ENCODE measurements around the gene NFE2L1. TPM values are rescaled to one million over a fixed set of nuclear protein-coding genes. Genes with fewer than 3 reads are reported as not detected.

NFE2L1 gene
- 90.1 and 110 TPM in 2 replicates for total RNA-seq

GRCh38 chr17:48047741-48048383, at the start of gene NFE2L1:
TSS of gene NFE2L1 (plus strand) at chr17:48048359. CDS start at chr17:48051119, 2,760 bp downstream.

GRCh38 chr17:48037036-48037837, 10.9 kb upstream of the NFE2L1 start, which contains the start of gene COPZ2:
TSS of gene COPZ2 (minus strand) at chr17:48037797. CDS start at chr17:48037777, 20 bp downstream.

GRCh38 chr17:48101012-48101720, 53.0 kb downstream of the NFE2L1 start, which contains the start of gene CBX1:
TSS of gene CBX1 (minus strand) at chr17:48101478. CDS start at chr17:48077004, 24,474 bp downstream.

GRCh38 chr17:48107137-48108055, 59.2 kb downstream of the NFE2L1 start, which contains the start of gene SNX11:
TSS of gene SNX11 (plus strand) at chr17:48107766. CDS start at chr17:48112044, 4,278 bp downstream.

Small RNAs within 50 kb of the gene (small RNA-seq; reads per million reads assigned to genes)
- gene AC004477.2: not detected
- 1,013 reads per million, percentile 99 among the genes with 10 or more reads in this experiment for gene MIR152
- gene RNU6-1201P: 0.37 reads per million, percentile 15 among the genes with 10 or more reads in this experiment

Other genes with a start within 250 kb of the NFE2L1 start
- gene OSBPL7, start 226.6 kb upstream of the NFE2L1 start, total RNA-seq: 20.4 and 31.0 TPM in 2 replicates
- gene MRPL10, start 216.8 kb upstream of the NFE2L1 start, total RNA-seq: 42.5 and 56.5 TPM in 2 replicates
- not detected in 2 replicates for gene LRRC46, start 216.7 kb upstream of the NFE2L1 start, total RNA-seq
- gene SCRN2, start 207.1 kb upstream of the NFE2L1 start, total RNA-seq: 42.1 and 51.8 TPM in 2 replicates
- 1.8 and 2.7 TPM in 2 replicates for gene SP6, start 197.2 kb upstream of the NFE2L1 start, total RNA-seq
- gene SP2, start 152.1 kb upstream of the NFE2L1 start, total RNA-seq: 2.4 and 3.1 TPM in 2 replicates
- gene PNPO, start 106.8 kb upstream of the NFE2L1 start, total RNA-seq: 14.1 and 36.0 TPM in 2 replicates
- gene PRR15L, start 90.5 kb upstream of the NFE2L1 start, total RNA-seq: 0.39 TPM in 1 of 2 replicates, not detected in the other
- 60.7 and 82.1 TPM in 2 replicates for gene CDK5RAP3, start 77.2 kb upstream of the NFE2L1 start, total RNA-seq
- gene COPZ2, start 10.6 kb upstream of the NFE2L1 start, total RNA-seq: 26.8 and 108 TPM in 2 replicates
- gene CBX1, start 53.1 kb downstream of the NFE2L1 start, total RNA-seq: 37.7 and 50.0 TPM in 2 replicates
- gene SNX11, start 59.4 kb downstream of the NFE2L1 start, total RNA-seq: 5.5 and 10.8 TPM in 2 replicates

Measured in placental epithelial cell (primary cell).